ENCODE data around the gene POLA2. TPM values are rescaled to one million over a fixed set of nuclear protein-coding genes. Genes with fewer than 3 reads are reported as not detected.

The POLA2 gene
- total and polyA plus RNA-seq, 7 donors: 1.7 to 5.8 (median 3.3) TPM

DNA sequence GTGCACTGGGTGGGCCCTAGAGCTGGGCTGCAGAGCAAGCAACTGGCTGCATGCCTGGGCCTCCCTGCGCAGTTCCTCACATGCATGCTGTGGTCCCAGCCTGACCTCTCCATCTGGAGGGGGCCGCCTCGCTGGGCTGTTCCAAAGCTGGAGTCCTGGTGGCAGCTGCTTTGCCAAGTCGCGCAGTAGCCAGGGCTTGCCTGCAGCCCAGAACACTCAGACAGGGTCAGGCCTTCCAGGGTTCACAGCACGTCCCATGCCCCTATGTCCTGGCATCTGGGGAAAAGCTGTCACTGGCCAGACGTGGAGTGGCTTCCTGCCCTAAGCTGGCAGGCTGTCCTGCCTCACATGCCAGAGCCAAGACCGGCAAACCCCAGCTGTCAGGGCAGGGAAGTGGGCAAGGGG, 36.4 kb downstream of the POLA2 start:
- peak overlapping the region; percentile 57 for H3K27ac ChIP-seq
- TF ChIP-seq, protein P1, sequence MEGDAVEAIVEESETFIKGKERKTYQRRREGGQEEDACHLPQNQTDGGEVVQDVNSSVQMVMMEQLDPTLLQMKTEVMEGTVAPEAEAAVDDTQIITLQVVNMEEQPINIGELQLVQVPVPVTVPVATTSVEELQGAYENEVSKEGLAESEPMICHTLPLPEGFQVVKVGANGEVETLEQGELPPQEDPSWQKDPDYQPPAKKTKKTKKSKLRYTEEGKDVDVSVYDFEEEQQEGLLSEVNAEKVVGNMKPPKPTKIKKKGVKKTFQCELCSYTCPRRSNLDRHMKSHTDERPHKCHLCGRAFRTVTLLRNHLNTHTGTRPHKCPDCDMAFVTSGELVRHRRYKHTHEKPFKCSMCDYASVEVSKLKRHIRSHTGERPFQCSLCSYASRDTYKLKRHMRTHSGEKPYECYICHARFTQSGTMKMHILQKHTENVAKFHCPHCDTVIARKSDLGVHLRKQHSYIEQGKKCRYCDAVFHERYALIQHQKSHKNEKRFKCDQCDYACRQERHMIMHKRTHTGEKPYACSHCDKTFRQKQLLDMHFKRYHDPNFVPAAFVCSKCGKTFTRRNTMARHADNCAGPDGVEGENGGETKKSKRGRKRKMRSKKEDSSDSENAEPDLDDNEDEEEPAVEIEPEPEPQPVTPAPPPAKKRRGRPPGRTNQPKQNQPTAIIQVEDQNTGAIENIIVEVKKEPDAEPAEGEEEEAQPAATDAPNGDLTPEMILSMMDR (IDR thresholded peaks at IDR 0.05): no peak
- intact Hi-C loops (cut with DNase I): no loop called here
- no peak overlapping the region for H3K4me3 ChIP-seq
- ATAC-seq: peak; percentile 69 to 87 (median 80)
- no peaks in the 10 kb centered on the region for H3K9me3 ChIP-seq
- DNase-seq: peak; percentile 83 to 92
- H3K27me3 ChIP-seq (ENCODE audit: insufficient read depth in 3 of 3, low read length in 2 of 3): no peaks in the 10 kb centered on the region
- peaks cover 23% of the 10 kb centered on the region for H3K4me1 ChIP-seq
- WGBS, 3 donors: 8 to 16% (median 15%) methylated on average over 8 of the region's 8 CpGs
- peaks cover 0 to 26% of the 10 kb centered on the region in 2 donors for H3K36me3 ChIP-seq (ENCODE audit: insufficient read depth in 1 of 2, low read depth in 1 of 2)

DNA sequence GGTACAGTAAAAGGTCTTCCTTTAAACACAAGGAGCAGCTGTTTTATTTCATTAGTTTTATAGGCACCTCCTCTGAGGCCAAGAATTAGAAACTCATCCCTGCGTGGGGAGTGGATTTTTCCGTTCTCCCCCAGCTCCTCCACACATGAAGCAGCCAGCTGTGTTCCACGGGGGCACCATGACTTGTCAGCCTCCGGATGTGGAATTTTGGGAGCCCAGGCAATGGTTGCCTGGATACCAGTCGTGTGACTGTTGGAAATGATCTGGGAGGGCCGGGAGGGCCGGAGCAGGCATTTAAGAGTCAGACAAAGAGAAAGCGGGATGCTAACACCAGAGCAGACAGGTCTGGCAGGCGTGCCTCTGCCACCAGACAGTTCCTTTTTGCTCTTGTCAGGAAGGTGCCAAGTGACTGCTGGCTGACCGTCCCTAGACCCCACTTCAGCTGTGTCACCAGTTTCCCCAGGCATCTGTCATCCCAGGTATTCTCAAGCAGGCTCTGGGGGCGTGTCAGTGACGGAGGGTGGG, 37.0 kb downstream of the POLA2 start:
- TF ChIP-seq, protein P1 (IDR thresholded peaks at IDR 0.05): no peak
- Histone ChIP-seq H3K4me1 (peaks cover 23% of the 10 kb centered on the region), H3K4me3 (no peak overlapping the region), H3K27me3 (ENCODE audit: insufficient read depth in 3 of 3, low read length in 2 of 3) (no peaks in the 10 kb centered on the region), H3K36me3 (ENCODE audit: insufficient read depth in 1 of 2, low read depth in 1 of 2) (peaks cover 0 to 26% of the 10 kb centered on the region in 2 donors), H3K9me3 (no peaks in the 10 kb centered on the region), H3K27ac (peak overlapping the region; percentile 57)
- DNase-seq: peak; percentile 69 to 79
- intact Hi-C loops (cut with DNase I): no loop called here
- 19 to 29% (median 29%) methylated on average over 12 of the region's 12 CpGs for WGBS, 3 donors
- peak; percentile 23 to 53 (median 38) for ATAC-seq

- Histone ChIP-seq H3K36me3 (ENCODE audit: insufficient read depth in 1 of 2, low read depth in 1 of 2) (peaks cover 0 to 6% of the 10 kb centered on the region in 2 donors), H3K4me3 (no peak overlapping the region), H3K9me3 (no peaks in the 10 kb centered on the region), H3K27me3 (ENCODE audit: insufficient read depth in 3 of 3, low read length in 2 of 3) (no peaks in the 10 kb centered on the region), H3K4me1 (peaks cover 23% of the 10 kb centered on the region), H3K27ac (no peak overlapping the region)
- TF ChIP-seq, protein P1 (IDR thresholded peaks at IDR 0.05): no peak
- intact Hi-C loops (cut with DNase I): no loop called here
- ATAC-seq (no peak), DNase-seq (peak in 1 of 2 donors; percentile 20)
- 68 to 83% (median 73%) methylated on average over 17 of the region's 17 CpGs for WGBS, 3 donors
These were observed 39.0 kb downstream of the POLA2 start for GRCh38 chr11:65300621-65301275.

DNA sequence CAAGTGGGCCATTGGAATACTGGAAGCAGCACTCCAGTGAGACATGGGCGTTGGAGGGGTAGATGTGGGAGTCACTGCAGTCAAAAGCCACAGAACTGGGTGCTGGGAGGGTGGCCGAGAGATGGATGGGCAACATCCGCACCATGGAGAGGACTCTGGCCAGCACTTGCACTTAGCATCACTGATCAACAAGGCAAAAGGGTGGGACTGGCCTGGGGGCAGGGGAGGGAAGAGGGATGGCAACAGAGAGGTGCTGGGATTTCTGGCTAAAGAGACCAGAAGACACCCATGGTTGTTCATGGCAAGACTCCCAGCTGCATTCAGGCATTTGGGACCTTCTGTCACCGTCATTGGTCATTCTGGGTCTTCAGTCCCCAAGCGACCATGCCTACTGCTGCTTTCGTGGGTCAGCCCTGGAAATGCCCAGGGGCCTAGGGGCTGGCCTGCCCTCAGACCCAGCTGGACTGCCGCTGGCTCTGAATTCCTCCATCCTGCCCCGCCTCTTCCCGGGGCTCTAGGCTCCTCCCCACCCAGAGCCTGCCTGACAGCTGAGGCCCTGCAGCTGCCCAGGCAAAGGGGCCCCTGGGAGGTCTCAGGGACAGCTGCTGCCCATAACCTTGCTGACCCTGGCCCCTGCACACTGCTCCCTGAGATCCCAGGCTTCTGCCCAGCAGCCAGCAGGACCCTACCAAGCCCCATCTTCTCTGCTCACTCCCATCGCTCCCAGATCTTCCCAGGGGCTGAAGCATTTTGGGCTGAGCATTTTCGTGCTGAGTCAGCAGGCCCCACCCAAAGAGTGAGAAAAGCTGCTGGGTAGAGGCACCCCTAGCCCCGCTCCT, 39.9 kb downstream of the POLA2 start:
- TF ChIP-seq, protein P1 (IDR thresholded peaks at IDR 0.05): no peak
- ATAC-seq (peak in 1 of 4 donors; percentile 34), DNase-seq (peak; percentile 57 to 76)
- H3K9me3 ChIP-seq: no peaks in the 10 kb centered on the region
- H3K4me3 ChIP-seq: no peak overlapping the region
- H3K36me3 ChIP-seq (ENCODE audit: insufficient read depth in 1 of 2, low read depth in 1 of 2): no peaks in the 10 kb centered on the region
- no peak overlapping the region for H3K27ac ChIP-seq
- 50 to 70% (median 53%) methylated on average over 12 of the region's 12 CpGs for WGBS, 3 donors
- no peaks in the 10 kb centered on the region for H3K27me3 ChIP-seq (ENCODE audit: insufficient read depth in 3 of 3, low read length in 2 of 3)
- H3K4me1 ChIP-seq: peaks cover 23% of the 10 kb centered on the region
- intact Hi-C loops (cut with DNase I): no loop called here

All from psoas muscle (tissue), 8 donors.